Adipose tissue (tissue), 3 donors: ENCODE data around the gene PCSK2. TPM values are rescaled to one million over a fixed set of nuclear protein-coding genes. Genes with fewer than 3 reads are reported as not detected.
"Not testable (repeated sequence)": the region's sequence is repeated elsewhere in the genome, so short reads cannot be mapped to it uniquely, and the experiment has no call there.

ENCODE experiments used
- H3K27ac ChIP-seq: one replicate; pipeline ENCODE4 v1.5.1; 2013; ENCODE audit warnings: low read depth, low read length
- WGBS, 3 donors: extraction: QIAGEN DNeasy Blood & Tissue Kit; methylation state at CpG; one replicate each; pipeline ENCODE4 v1.1.7; 2013; 5-methylcytosine and 5-hydroxymethylcytosine counted together
- polyA plus RNA-seq, 3 donors: library from polyadenylated mRNA; stranded (reverse); fragments of 200-250 nt; gene quantifications; one replicate each; pipeline ENCODE4 v1.2.3, GENCODE V29; 2013
- donor health status: healthy with polysubstance abuse.
- donor health status: Bipolar disorder and iron deficiency.
- donor health status: healthy.

The PCSK2 gene
- polyA plus RNA-seq, result 1 to 10 TPM in 1 of 3 donors, under 1 TPM in 2; 0.04 to 4.2 (median 0.45) TPM

- no peak within 1 kb of the TSS for H3K27ac ChIP-seq
- WGBS, 3 donors, result 1 to 3% (median 1%) methylated on average over 35 to 53 of the region's 53 CpGs
These were observed at the start of gene PCSK2 for GRCh38 chr20:17226410-17227218. Gene PCSK2 (plus strand): TSS chr20:17227040. CDS start chr20:17227306, 266 bp downstream.

GRCh38 chr20:17177341-17177740 lies 49.5 kb upstream of the PCSK2 start:
- no peak overlapping the region for H3K27ac ChIP-seq
- WGBS, 3 donors, result 64 to 72% (median 69%) methylated on average over 5 of the region's 5 CpGs

- 52 to 62% (median 53%) methylated on average over 4 of the region's 4 CpGs for WGBS, 3 donors
These were observed 47.0 kb upstream of the PCSK2 start for GRCh38 chr20:17179840-17180239.

GRCh38 chr20:17189976-17190695 lies 36.7 kb upstream of the PCSK2 start:
- 35 to 57% (median 50%) methylated on average over 6 of the region's 6 CpGs for WGBS, 3 donors

More at GRCh38 chr20:17179840-17180239, 47.0 kb upstream of the PCSK2 start:
- H3K27ac ChIP-seq, result no peak overlapping the region

GRCh38 chr20:17197041-17197440 lies 29.8 kb upstream of the PCSK2 start:
- 43 to 62% (median 50%) methylated on average over 2 of the region's 2 CpGs for WGBS, 3 donors
- H3K27ac ChIP-seq, result no peak overlapping the region

More at GRCh38 chr20:17189976-17190695, 36.7 kb upstream of the PCSK2 start:
- no peak overlapping the region for H3K27ac ChIP-seq

- WGBS, 3 donors, result 51 to 58% (median 55%) methylated on average over 2 of the region's 2 CpGs
- H3K27ac ChIP-seq, result no peak overlapping the region
These were observed 24.8 kb upstream of the PCSK2 start for GRCh38 chr20:17202030-17202429.

GRCh38 chr20:17202673-17203072 lies 24.2 kb upstream of the PCSK2 start:
- WGBS, 3 donors, result 10 to 13% (median 11%) methylated on average over 8 of the region's 8 CpGs
- no peak overlapping the region for H3K27ac ChIP-seq

GRCh38 chr20:17205084-17205813 lies 21.6 kb upstream of the PCSK2 start:
- WGBS, 3 donors, result 71 to 77% (median 74%) methylated on average over 7 of the region's 7 CpGs
- no peak overlapping the region for H3K27ac ChIP-seq

GRCh38 chr20:17210387-17210786 lies 16.5 kb upstream of the PCSK2 start:
- WGBS, 3 donors, result 49 to 53% (median 51%) methylated on average over 3 of the region's 3 CpGs
- H3K27ac ChIP-seq, result no peak overlapping the region

GRCh38 chr20:17210983-17211382 lies 15.9 kb upstream of the PCSK2 start:
- H3K27ac ChIP-seq, result no peak overlapping the region
- 73 to 77% (median 74%) methylated on average over 2 of the region's 2 CpGs for WGBS, 3 donors

GRCh38 chr20:17215167-17215566 lies 11.7 kb upstream of the PCSK2 start:
- H3K27ac ChIP-seq, result no peak overlapping the region

GRCh38 chr20:17219856-17220255 lies 7.0 kb upstream of the PCSK2 start:
- WGBS, 3 donors, result 70 to 91% (median 88%) methylated on average over 1 of the region's 1 CpG
- not testable (repeated sequence) for H3K27ac ChIP-seq

- 37 to 64% (median 52%) methylated on average over 3 of the region's 3 CpGs for WGBS, 3 donors
- no peak overlapping the region for H3K27ac ChIP-seq
These were observed 3.3 kb upstream of the PCSK2 start for GRCh38 chr20:17223553-17223952.

GRCh38 chr20:17225851-17226409 lies 910 bp upstream of the PCSK2 start:
- 2 to 3% (median 3%) methylated on average over 38 of the region's 38 CpGs for WGBS, 3 donors
- no peak overlapping the region for H3K27ac ChIP-seq

- WGBS, 3 donors, result 1 to 3% (median 2%) methylated on average over 17 of the region's 17 CpGs
- H3K27ac ChIP-seq, result no peak overlapping the region
These were observed 357 bp downstream of the PCSK2 start for GRCh38 chr20:17227219-17227575.

GRCh38 chr20:17227669-17228623 lies 1.1 kb downstream of the PCSK2 start:
- H3K27ac ChIP-seq, result no peak overlapping the region
- 4 to 6% (median 5%) methylated on average over 35 of the region's 35 CpGs for WGBS, 3 donors

GRCh38 chr20:17228624-17229061 lies 1.8 kb downstream of the PCSK2 start:
- no peak overlapping the region for H3K27ac ChIP-seq
- WGBS, 3 donors, result 0 to 3% (median 0%) methylated on average over 25 of the region's 25 CpGs

- H3K27ac ChIP-seq, result no peak overlapping the region
- 20 to 60% (median 25%) methylated on average over 1 of the region's 1 CpG for WGBS, 3 donors
These were observed 2.4 kb downstream of the PCSK2 start for GRCh38 chr20:17229256-17229655.
